ENCODE results near the gene C2CD4B.
A peak's percentile ranks its signal among the peaks of the same experiment; 100 is the strongest.

Gene C2CD4B

DNA sequence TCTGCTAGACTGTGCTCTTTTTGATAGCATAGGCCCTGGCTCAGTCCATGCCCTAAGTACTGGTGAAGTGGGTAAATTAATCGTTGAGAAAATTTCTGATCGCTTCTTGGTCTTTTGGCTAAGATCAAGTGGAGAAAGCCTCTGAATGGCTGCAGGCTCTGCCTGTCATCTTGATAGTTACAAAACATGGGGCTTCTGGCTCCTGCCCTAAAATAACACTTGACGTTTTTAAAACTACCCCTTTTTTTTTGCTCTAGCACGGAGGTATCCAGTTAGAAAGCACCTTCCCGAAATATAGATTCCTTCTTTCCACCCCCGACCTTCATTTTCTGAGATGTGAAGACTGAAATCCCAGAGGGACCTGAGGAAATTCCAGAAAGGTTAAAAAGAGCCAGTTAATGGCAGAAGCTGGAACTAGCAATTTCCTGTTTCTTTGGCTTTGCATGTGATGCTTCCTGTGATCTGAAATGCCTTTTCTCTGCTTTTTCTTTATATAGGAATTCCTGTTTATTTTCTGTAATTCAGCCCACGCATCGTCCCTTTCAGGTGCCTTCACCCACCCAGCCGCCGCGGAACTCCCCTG lies 799 bp upstream of the C2CD4B start:
- peaks cover 54% of the 10 kb centered on the region for H3K27me3 Mint-ChIP-seq
- peak overlapping the region; percentile 17 for H3K27ac Mint-ChIP-seq
- no peaks in the 10 kb centered on the region for H3K36me3 Mint-ChIP-seq
- H3K4me1 Mint-ChIP-seq = peaks cover 14% of the 10 kb centered on the region
- H3K4me3 Mint-ChIP-seq = peak overlapping the region; percentile 42
- H3K9me3 Mint-ChIP-seq = no peaks in the 10 kb centered on the region

DNA sequence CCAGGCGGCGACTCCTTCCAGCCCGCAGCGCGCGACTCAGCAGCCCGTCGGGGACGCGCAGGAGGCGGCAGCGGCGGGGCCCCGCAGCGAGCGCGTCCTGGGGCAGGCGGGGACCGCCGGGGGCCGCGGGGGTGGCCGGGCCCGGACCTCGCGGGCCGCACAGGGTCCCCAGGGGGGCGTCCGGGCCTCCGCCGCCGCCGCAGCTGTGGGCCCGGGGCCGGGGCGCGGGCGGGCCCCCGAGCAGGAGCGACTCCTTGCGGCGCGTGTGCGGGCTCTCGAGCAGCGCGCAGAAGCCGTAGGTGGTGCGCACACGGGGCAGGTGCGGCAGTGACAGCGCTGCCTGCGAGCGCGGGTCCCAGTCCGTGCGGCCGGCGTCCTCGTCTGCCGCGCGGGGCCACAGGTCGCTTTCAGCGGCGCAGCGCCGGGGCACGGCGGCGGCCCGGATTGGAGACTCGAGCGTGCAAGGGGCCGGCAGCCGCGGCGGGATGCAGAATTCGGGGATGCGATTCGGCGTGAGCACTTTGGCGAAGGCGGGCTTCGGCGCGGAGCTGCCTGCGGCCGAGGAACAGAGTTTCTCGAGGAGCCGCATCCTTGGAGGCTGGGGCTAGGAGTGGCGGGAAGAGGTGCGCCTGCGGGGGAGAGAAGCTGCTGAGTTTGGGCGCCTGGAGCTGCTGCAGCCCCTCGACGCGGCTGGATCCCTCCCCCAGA lies 535 bp downstream of the C2CD4B start:
- H3K36me3 Mint-ChIP-seq = no peaks in the 10 kb centered on the region
- H3K4me1 Mint-ChIP-seq = peaks cover 14% of the 10 kb centered on the region
- no peak overlapping the region for H3K27ac Mint-ChIP-seq
- H3K4me3 Mint-ChIP-seq = peak overlapping the region; percentile 71
- no peaks in the 10 kb centered on the region for H3K9me3 Mint-ChIP-seq
- peaks cover 59% of the 10 kb centered on the region for H3K27me3 Mint-ChIP-seq

DNA sequence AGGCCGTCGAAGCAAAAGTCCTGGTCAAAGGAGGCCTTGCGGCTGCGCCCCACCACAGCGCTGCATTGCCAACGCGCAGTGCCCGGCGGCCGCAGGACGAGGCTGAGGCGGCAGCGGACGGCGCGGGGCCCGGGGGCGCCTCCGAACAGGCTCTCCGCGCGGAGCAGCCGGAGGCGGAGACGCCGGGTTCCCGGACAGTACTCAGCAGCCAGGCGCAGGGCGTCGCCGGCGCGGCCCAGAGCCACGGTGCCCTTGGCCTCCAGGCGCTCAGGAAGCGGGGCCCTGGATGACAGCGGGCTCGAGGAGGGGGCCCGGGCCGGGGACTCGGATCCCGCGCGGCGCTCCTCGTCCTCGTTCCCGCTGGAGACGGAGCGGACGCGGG lies 1.1 kb downstream of the C2CD4B start:
- Mint-ChIP-seq H3K4me1 (peaks cover 14% of the 10 kb centered on the region), H3K27me3 (peaks cover 58% of the 10 kb centered on the region), H3K36me3 (no peaks in the 10 kb centered on the region), H3K27ac (no peak overlapping the region), H3K4me3 (no peak overlapping the region), H3K9me3 (no peaks in the 10 kb centered on the region)

DNA sequence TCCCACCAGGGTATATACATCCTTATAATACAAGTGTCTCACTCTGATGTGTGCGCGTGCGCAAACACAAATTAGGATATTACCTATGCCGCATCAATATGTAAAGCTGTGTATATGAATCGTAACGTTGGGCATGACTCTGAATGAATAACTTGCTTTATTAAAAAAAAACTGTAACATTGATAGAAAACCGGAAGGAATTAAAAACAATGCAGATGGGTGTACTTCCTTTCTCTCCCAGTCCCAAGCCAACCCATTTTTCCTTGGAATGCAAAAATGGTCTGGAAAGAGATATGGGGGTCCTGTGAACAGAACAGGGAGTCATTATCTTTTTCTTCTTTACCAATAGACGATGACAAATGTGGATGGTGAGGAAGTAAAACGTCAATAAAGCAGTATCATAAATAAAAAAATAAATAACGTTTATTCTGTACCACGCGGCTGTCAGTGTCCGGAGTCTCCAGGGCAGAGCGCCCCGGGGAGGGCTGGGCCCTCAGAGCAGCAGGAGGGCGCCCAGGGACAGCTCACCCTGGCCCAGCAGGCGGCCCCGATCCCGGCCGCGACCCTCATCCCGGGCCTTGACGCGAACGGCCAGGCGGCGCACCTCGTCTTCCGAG lies 1.6 kb downstream of the C2CD4B start:
- Mint-ChIP-seq H3K4me3 (peak overlapping the region; percentile 69), H3K27me3 (peaks cover 61% of the 10 kb centered on the region), H3K9me3 (no peaks in the 10 kb centered on the region), H3K4me1 (peaks cover 14% of the 10 kb centered on the region), H3K36me3 (no peaks in the 10 kb centered on the region), H3K27ac (no peak overlapping the region)

DNA sequence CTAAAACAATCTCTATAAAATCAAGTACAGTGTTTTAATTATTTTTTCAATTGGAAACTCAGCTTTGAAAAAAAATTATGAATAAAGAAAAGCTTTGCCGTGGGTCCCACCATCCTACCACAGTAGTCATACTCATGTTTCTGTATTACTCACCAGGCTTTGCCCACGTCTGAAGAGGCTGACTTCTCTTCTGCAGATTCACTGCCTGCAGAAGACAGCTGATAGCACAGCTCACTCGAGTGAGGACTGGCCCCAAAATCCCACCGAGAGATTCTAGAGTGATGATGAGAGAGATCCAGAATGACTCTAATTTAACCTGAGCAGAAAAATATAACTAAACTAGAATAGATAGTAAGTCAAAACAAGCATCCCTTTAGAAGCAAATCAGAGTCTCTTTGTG lies 11.9 kb downstream of the C2CD4B start:
- peaks cover 9% of the 10 kb centered on the region for H3K27me3 Mint-ChIP-seq
- H3K36me3 Mint-ChIP-seq = peaks cover 2% of the 10 kb centered on the region
- peaks cover 12% of the 10 kb centered on the region for H3K9me3 Mint-ChIP-seq
- H3K4me1 Mint-ChIP-seq = peaks cover 30% of the 10 kb centered on the region
- H3K4me3 Mint-ChIP-seq = no peak overlapping the region
- H3K27ac Mint-ChIP-seq = peak overlapping the region; percentile 13

DNA sequence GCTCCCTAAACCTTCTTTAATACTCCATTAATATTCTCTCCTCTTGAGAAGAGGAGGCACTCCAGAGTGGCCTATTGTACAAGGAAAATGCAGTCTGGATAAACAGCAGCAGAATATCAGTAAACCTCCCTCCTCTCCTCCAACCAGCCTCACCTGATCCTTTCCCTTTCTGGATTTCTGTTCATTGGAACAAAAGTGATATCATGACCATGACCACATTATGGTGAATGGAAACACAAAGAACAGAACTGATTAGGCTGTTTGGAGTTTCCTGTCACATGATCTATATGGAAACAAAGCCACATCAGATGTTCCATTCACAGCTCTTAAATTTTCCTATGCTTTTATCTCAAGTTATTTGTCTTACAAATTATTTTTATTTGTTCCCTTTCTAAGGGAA lies 14.6 kb downstream of the C2CD4B start:
- Mint-ChIP-seq H3K4me1 (peaks cover 30% of the 10 kb centered on the region), H3K9me3 (no peaks in the 10 kb centered on the region), H3K27ac (peak overlapping the region; percentile 30), H3K27me3 (peaks cover 3% of the 10 kb centered on the region), H3K4me3 (no peak overlapping the region), H3K36me3 (no peaks in the 10 kb centered on the region)

DNA sequence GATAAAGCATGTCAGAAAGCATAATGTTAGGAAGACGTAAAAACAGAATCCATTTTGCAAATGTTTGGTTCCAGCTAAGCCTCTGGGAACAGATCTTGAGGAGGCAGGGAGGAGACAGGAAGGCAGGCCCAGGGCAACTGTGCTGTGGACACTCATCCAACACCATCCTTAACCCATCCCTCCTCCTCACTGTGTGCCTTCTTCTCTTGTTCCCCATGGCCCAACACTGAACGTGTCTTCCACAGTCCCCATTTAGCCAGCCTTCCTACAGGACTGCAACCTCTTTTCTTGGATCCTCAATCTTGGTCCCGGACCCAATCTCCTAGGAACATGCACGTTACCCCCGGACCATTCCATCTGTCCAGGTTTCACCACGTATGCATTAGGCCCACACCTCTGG lies 15.4 kb downstream of the C2CD4B start:
- Mint-ChIP-seq H3K27me3 (peaks cover 1% of the 10 kb centered on the region), H3K4me1 (peaks cover 30% of the 10 kb centered on the region), H3K27ac (no peak overlapping the region), H3K4me3 (no peak overlapping the region), H3K9me3 (no peaks in the 10 kb centered on the region), H3K36me3 (no peaks in the 10 kb centered on the region)

DNA sequence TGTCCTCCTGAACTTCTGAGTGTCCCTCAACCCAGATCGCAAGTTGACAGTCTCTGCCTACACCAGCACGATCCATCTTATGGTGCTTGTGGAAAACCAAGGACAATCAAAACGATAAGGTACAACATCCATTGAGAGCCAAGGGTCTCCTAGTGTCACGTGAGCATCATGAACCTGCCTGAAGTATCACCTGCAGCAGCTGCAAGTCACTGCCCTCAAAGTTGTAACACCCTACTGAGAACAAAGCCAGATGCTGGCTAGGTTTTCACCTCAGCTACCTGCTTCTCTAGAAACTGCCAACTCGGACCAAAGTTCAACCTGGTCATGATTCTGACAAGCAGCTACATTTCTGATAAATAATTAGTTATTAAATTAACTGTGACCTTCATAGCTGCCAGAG lies 17.5 kb downstream of the C2CD4B start:
- Mint-ChIP-seq H3K27ac (no peak overlapping the region), H3K9me3 (no peaks in the 10 kb centered on the region), H3K27me3 (peaks cover 2% of the 10 kb centered on the region), H3K4me3 (no peak overlapping the region), H3K4me1 (peaks cover 23% of the 10 kb centered on the region), H3K36me3 (no peaks in the 10 kb centered on the region)

DNA sequence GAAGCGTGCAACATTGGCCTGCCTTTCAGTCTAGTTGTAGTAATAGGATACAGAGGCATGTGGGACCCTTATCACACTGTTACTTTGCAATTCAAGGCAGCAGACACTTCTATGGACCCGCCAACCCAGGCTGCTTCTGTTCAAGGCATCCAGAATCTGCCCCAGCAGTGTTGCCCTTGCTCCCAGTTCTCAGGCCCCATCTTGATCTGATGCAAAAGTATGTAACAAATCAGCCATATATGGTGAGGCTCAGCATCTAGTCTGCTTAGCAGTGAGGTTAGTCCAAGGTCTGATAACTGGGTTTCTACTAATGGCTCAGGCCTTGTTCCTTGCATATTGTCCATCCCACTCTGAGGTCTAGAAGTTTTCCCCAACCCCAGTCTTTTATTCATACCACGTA lies 17.9 kb downstream of the C2CD4B start:
- Mint-ChIP-seq H3K4me1 (peaks cover 23% of the 10 kb centered on the region), H3K27ac (no peak overlapping the region), H3K4me3 (no peak overlapping the region), H3K27me3 (peaks cover 2% of the 10 kb centered on the region), H3K36me3 (no peaks in the 10 kb centered on the region), H3K9me3 (no peaks in the 10 kb centered on the region)

DNA sequence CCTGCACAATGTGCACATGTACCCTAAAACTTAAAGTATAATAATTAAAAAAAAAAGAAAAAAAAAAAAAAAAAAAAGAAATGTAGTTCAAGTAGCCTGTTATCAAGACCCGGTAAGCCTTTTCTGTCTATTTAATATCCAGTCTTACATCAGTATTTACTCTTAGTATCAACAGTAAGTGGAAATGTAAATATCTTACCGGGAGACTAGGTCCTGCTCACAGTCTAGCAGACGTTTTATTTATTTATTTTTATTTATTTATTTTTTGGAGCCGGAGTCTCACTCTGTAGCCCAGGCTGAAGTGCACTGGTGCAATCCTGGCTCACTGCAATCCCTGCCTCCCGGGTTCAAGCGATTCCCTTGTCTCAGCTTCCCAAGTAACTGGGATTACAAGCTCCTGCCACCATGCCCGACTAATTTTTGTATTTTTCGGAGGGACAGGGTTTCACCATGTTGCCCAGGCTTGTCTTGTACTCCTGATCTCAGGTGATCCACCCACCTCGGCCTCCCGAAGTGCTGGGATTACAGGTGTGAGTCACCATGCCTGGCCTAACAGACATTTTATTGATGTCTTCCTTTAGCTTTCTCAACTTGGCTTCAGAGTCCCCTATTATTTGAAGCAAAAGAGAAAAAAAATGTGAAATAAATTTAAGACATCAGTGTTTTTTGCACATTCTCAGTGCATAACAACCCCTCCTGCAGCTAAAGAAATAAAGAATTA lies 19.9 kb downstream of the C2CD4B start:
- Mint-ChIP-seq H3K4me1 (peaks cover 10% of the 10 kb centered on the region), H3K27ac (no peak overlapping the region), H3K36me3 (no peaks in the 10 kb centered on the region), H3K9me3 (no peaks in the 10 kb centered on the region), H3K27me3 (peaks cover 3% of the 10 kb centered on the region), H3K4me3 (no peak overlapping the region)

DNA sequence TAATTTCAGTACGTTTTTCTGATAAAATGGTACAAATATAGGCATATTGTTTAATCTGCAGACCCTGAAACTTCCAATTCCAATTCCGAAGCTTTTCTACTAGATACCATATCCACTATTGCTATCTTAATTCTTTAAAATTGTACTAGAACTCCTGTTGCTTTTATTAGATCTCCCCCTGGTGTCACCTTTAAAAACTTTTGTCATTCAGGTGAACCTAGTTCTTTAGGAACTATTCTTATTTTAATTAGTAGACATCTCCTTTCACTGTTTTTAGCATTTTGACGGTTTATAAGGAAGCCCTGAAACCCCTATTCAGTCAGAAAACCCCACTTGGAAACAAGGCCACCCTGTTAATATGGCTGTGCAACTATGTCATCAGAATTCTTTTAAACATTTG lies 22.3 kb downstream of the C2CD4B start:
- H3K27me3 Mint-ChIP-seq = peaks cover 6% of the 10 kb centered on the region
- H3K36me3 Mint-ChIP-seq = no peaks in the 10 kb centered on the region
- H3K27ac Mint-ChIP-seq = no peak overlapping the region
- no peak overlapping the region for H3K4me3 Mint-ChIP-seq
- no peaks in the 10 kb centered on the region for H3K4me1 Mint-ChIP-seq
- H3K9me3 Mint-ChIP-seq = no peaks in the 10 kb centered on the region

DNA sequence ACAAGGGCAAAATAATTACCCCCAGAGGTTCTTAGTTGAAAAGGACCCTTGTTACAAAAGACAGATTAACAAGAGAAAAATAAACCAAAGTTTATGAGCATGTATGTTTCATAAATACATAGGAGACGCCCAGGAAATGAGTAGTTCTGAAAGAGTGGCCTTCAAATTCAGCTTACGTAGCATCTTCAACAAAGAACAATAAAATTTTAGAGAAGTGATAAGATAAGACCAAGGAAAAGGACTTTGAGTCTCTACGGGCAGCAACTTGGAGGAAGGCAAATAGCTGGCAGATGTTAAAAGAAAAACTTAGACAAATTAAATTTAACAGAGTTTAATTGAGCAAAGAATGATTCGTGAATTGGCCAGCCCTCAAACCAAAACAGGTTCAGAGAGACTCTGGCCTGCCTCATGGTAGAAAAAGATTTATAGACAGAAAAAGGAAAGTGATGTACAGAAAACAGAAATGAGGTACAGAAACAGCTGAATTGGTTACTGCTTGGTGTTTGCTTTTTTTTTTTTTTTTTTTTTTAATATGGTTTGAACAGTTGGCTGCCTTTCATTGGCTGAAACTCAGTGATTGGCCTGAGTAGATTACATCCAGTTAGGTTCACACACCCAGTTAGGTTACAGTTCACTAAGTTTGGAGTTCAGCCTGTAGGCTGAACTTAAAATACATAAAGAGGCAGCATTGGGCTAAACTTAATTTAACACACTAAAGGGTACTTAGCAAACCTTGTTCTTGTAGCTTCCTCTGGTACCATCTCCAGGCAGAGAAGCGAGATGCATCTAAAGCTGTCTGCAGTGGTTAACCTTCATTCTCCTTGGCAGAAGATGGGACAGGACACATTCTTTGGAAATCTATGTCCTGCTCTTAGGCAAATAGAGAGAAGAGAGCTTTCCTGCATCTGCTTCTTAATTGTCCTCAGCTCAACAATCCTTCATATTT lies 23.2 kb downstream of the C2CD4B start:
- Mint-ChIP-seq H3K9me3 (no peaks in the 10 kb centered on the region), H3K4me1 (no peaks in the 10 kb centered on the region), H3K27me3 (peaks cover 6% of the 10 kb centered on the region), H3K27ac (no peak overlapping the region), H3K4me3 (no peak overlapping the region), H3K36me3 (no peaks in the 10 kb centered on the region)

DNA sequence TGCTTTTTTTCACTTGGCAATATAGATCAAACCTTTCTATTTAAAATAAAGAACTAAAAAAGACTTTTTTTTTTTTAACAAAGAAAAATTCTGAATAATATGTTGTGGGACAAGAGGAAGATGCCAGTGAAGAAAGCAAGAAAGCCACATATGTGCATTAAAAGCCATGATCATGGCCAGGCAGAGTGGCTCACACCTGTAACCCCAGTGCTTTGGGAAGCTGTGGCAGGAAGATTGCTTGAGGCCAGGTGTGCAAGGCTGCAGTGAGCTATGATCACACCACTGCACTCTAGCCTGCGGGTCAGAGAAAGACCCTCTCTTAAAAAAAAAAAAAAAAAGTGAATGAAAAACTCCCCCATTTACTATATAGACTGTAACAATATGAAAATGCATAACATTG lies 23.9 kb downstream of the C2CD4B start:
- Mint-ChIP-seq H3K4me3 (no peak overlapping the region), H3K27ac (no peak overlapping the region), H3K36me3 (no peaks in the 10 kb centered on the region), H3K27me3 (peaks cover 6% of the 10 kb centered on the region), H3K4me1 (no peaks in the 10 kb centered on the region), H3K9me3 (no peaks in the 10 kb centered on the region)

DNA sequence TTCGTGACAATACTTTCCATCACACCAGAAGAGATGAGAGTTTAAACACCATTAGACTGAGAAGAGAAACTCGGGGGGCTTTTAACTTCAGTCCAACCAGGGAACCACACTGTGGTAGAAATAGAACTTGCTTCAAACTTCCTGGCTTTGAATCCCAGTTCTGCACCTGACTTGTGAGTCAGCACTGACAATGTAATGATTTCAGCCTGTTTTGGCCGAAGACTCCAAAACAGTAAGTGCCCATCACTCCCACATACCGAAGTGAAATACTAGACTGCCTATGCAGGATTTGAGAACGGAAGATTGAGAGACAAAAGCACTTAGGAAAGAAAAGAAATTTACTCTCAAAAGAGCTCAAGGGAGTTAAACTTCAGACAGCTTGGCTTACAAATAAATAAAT lies 27.0 kb downstream of the C2CD4B start:
- Mint-ChIP-seq H3K27me3 (peaks cover 9% of the 10 kb centered on the region), H3K36me3 (no peaks in the 10 kb centered on the region), H3K27ac (no peak overlapping the region), H3K4me1 (no peaks in the 10 kb centered on the region), H3K4me3 (no peak overlapping the region), H3K9me3 (no peaks in the 10 kb centered on the region)

Data from activated naive CD4-positive, alpha-beta T cell treated with anti-CD3 and anti-CD28 coated beads, Interleukin-2, amount 50 U/mL, for 24 hours (primary cell).